ENCODE results near the gene ANKRD22. TPM values are rescaled to one million over a fixed set of nuclear protein-coding genes. Genes with fewer than 3 reads are reported as not detected.

Gene ANKRD22
- total RNA-seq, 4 donors from 2014 or later, result 3.0 to 12.2 (median 6.1) TPM; not detected in 1

- Histone ChIP-seq H3K27ac (no peak overlapping the region), H3K4me3 (no peak overlapping the region), H3K36me3 (no peaks in the 10 kb centered on the region), H3K4me1 (peaks cover 0 to 3% (median 0%) of the 10 kb centered on the region in 4 donors), H3K27me3 (no peaks in the 10 kb centered on the region), H3K9me3 (no peaks in the 10 kb centered on the region)
- in situ Hi-C loops (cut with MboI; ENCODE audit: low pct_ligation_motif_present in 1 of 4, low pct_unique_long_range_greater_than_20kb in 1 of 4, low sequenced_read_pairs in 3 of 4) (loop anchor here in 1 of 4 donors (25.0 kb wide), 1 partner anchor 242 kb away; no protein-coding TSS in a partner anchor), intact Hi-C loops (cut with DNase I; ENCODE audit: low total_unique reads) (no loop called here)
- WGBS, 2 donors (ENCODE audit: low coverage in 1 of 2), result 60 to 75% methylated on average over 3 to 6 of the region's 6 CpGs
- TF ChIP-seq POLR2A (IDR thresholded peaks at IDR 0.05) (no peak), EP300 (IDR thresholded peaks at IDR 0.05; ENCODE audit: low read depth) (no peak), POLR2AphosphoS5 (IDR thresholded peaks at IDR 0.05) (no peak)
- TF ChIP-seq, protein P1, sequence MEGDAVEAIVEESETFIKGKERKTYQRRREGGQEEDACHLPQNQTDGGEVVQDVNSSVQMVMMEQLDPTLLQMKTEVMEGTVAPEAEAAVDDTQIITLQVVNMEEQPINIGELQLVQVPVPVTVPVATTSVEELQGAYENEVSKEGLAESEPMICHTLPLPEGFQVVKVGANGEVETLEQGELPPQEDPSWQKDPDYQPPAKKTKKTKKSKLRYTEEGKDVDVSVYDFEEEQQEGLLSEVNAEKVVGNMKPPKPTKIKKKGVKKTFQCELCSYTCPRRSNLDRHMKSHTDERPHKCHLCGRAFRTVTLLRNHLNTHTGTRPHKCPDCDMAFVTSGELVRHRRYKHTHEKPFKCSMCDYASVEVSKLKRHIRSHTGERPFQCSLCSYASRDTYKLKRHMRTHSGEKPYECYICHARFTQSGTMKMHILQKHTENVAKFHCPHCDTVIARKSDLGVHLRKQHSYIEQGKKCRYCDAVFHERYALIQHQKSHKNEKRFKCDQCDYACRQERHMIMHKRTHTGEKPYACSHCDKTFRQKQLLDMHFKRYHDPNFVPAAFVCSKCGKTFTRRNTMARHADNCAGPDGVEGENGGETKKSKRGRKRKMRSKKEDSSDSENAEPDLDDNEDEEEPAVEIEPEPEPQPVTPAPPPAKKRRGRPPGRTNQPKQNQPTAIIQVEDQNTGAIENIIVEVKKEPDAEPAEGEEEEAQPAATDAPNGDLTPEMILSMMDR (IDR thresholded peaks at IDR 0.05), result no peak
- DNase-seq, result no peak
These were observed 47.4 kb downstream of the ANKRD22 start for GRCh38 chr10:88804083-88804812.

DNA sequence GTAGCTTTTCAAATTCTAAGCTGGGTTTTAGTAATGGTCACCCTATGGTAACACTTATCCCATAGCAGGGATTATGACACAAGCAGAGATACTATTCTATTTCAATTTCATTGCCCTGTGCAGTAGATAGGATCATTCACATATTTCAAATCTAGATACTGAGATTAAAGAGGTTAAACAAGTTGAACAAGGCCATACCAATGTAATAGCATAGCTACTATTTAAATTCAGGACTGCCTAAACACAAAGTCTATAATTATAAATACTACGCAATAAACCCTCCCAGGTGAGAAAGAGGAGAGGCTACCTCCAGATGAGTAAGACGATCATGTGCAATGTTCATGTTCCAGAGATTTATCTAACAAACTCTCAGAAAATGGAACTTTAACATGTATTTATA lies 48.0 kb downstream of the ANKRD22 start:
- in situ Hi-C loops (cut with MboI; ENCODE audit: low pct_ligation_motif_present in 1 of 4, low pct_unique_long_range_greater_than_20kb in 1 of 4, low sequenced_read_pairs in 3 of 4) (loop anchor here in 1 of 4 donors (25.0 kb wide), 1 partner anchor 241 kb away; no protein-coding TSS in a partner anchor), intact Hi-C loops (cut with DNase I; ENCODE audit: low total_unique reads) (no loop called here)
- DNase-seq, result no peak
- TF ChIP-seq EP300 (IDR thresholded peaks at IDR 0.05; ENCODE audit: low read depth) (no peak), POLR2A (IDR thresholded peaks at IDR 0.05) (no peak), POLR2AphosphoS5 (IDR thresholded peaks at IDR 0.05) (no peak)
- TF ChIP-seq, protein P1 (IDR thresholded peaks at IDR 0.05), result no peak
- H3K9me3 ChIP-seq, result no peaks in the 10 kb centered on the region
- H3K36me3 ChIP-seq, result no peaks in the 10 kb centered on the region
- 63 to 74% methylated on average over 2 of the region's 2 CpGs for WGBS, 2 donors (ENCODE audit: low coverage in 1 of 2)
- H3K27me3 ChIP-seq, result no peaks in the 10 kb centered on the region
- no peak overlapping the region for H3K27ac ChIP-seq
- no peak overlapping the region for H3K4me3 ChIP-seq
- peaks cover 0 to 3% (median 0%) of the 10 kb centered on the region in 4 donors for H3K4me1 ChIP-seq

DNA sequence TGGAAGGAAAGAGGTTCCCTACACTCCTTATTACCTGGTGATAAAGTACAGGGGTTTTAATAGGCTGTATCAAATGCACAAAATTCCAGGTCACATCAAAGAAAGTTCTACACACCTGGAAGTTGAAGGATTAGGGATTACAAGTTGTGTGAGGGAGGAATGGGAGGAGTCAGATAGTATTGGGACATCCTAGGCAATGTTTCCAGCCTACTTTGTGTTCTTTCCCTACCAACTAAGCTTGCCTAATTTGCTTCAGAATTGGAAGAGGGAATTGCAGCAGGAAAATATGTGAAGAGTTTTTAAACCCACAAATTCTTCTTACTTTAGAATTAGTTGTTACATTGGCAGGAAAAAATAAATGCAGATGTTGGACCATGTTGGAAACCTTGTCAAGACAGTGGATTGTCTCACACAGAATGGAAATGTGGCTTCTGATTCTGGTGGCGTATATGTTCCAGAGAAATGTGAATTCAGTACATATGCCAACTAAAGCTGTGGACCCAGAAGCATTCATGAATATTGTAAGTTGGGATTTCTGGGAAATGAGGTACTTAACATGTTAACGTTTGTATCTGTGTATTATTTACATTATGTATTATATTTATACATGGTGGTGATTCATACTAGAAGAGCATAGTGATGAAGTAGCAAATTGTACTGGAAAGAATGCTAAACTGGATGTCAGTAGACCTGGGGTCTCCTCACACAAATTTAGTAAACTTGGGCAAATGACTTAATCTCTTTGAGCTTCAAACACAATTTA lies 48.9 kb downstream of the ANKRD22 start, which contains the start of gene LIPM:
TSS of gene LIPM (plus strand) at position 208 of the 763 bp plus-strand sequence. CDS start at position 375, 167 bp downstream.
- H3K9me3 ChIP-seq, result no peaks in the 10 kb centered on the region
- intact Hi-C loops (cut with DNase I; ENCODE audit: low total_unique reads), result no loop called here
- H3K4me1 ChIP-seq, result peaks cover 0 to 3% (median 0%) of the 10 kb centered on the region in 4 donors
- no peak within 1 kb of the TSS for H3K27ac ChIP-seq
- H3K4me3 ChIP-seq, result no peak within 1 kb of the TSS
- no peaks in the 10 kb centered on the region for H3K36me3 ChIP-seq
- 64 to 73% methylated on average over 2 of the region's 2 CpGs for WGBS, 2 donors (ENCODE audit: low coverage in 1 of 2)
- TF ChIP-seq EP300 (IDR thresholded peaks at IDR 0.05; ENCODE audit: low read depth) (no peak), POLR2AphosphoS5 (IDR thresholded peaks at IDR 0.05) (no peak), POLR2A (IDR thresholded peaks at IDR 0.05) (no peak)
- TF ChIP-seq, protein P1 (IDR thresholded peaks at IDR 0.05), result no peak
- no peak for DNase-seq
- in situ Hi-C loops (cut with MboI; ENCODE audit: low pct_ligation_motif_present in 1 of 4, low pct_unique_long_range_greater_than_20kb in 1 of 4, low sequenced_read_pairs in 3 of 4), result loop anchor here in 1 of 4 donors (25.0 kb wide), 1 partner anchor 240 kb away; no protein-coding TSS in a partner anchor
- H3K27me3 ChIP-seq, result no peaks in the 10 kb centered on the region

Data from transverse colon (tissue), 4 donors.